ENCODE results near the gene ZNF808.

DNA sequence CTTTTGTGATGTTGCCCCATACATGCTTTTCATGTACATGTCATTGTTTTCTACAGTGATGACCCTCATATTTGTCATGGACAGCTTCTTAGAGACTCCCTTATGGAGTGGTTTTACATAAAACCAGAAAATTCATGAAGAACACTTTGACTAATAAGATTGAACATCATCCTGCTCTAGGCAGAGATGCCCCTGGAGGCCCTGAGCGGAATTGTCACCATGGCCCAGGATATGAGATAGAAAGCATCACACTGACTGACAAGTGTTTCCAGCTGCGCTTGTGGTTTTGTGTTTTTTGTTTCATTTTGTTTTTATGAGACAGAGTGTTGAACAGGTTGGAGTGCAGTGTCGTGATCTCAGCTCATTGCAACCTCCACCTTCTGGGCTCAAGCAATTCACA is 64.8 kb downstream of the ZNF808 start:
- TF ChIP-seq FOXM1 (IDR thresholded peaks at IDR 0.05; ENCODE audit: borderline replicate concordance), result no peak
- no peak for TF ChIP-seq ZNF384 (IDR thresholded peaks at IDR 0.05)
- no peak for TF ChIP-seq FOXA1 (IDR thresholded peaks at IDR 0.05)
- TF ChIP-seq ELF4 (IDR thresholded peaks at IDR 0.05), result no peak
- TF ChIP-seq ARNT (IDR thresholded peaks at IDR 0.05), result no peak
- no peak for TF ChIP-seq L3MBTL2 (conservative IDR thresholded peaks at IDR 0.05)
- no peak for TF ChIP-seq CTBP1 (IDR thresholded peaks at IDR 0.05; ENCODE audit: borderline replicate concordance)
- TF ChIP-seq, protein P1, sequence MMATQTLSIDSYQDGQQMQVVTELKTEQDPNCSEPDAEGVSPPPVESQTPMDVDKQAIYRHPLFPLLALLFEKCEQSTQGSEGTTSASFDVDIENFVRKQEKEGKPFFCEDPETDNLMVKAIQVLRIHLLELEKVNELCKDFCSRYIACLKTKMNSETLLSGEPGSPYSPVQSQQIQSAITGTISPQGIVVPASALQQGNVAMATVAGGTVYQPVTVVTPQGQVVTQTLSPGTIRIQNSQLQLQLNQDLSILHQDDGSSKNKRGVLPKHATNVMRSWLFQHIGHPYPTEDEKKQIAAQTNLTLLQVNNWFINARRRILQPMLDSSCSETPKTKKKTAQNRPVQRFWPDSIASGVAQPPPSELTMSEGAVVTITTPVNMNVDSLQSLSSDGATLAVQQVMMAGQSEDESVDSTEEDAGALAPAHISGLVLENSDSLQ (IDR thresholded peaks at IDR 0.05), result no peak
- no peak for TF ChIP-seq BHLHE40 (IDR thresholded peaks at IDR 0.05; ENCODE audit: borderline replicate concordance)

All from HEK293T (cell line).